GM18505 (cell line): Measurements from ENCODE around the gene KLHL29.

Experiments used
- ATAC-seq: cut with Tn5 transposase; IDR thresholded peaks from one replicate; pipeline ENCODE4 v1.9.1; 2021; ENCODE audit not compliant: unreplicated experiment
- POLR2A ChIP-seq: IDR thresholded peaks from 4 replicates; pipeline ENCODE4 v1.6.1; 2011; ENCODE audit warnings: borderline replicate concordance; ENCODE audit not compliant: insufficient read depth, insufficient read length; ENCODE audit errors: extremely low read depth

The KLHL29 gene

DNA sequence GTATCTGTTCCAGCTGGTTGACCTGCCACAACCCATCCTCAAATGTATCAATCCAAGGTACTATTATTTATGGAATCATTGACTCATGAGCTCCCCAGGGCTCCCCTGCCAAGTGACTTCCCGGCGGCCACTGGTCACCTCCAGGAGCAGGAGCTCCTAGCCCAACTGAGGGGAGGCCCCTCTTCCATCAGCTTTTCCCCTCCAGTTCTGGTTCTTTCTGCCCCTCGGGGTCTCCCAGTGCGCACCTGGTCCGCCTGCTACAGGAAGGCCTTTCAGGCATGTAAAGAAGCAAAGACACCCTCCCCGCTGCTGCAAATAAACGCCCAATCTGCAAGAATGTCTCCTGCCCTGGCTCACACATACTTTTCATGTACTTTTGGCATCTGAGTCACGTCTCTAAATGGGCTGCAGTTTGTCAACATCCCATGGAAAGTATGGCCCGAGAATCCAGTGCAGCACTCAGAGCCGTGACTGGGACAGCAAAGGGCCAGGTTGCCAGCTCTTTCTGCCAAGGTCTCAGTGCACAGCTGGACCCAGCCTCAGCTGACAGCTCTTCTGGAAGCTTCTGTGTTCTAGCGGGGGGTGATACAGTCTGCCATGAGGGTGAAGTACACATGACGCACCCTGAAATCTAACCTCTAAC, 41.4 kb downstream of the KLHL29 start:
- no peak for ATAC-seq
- no peak for TF ChIP-seq POLR2A

DNA sequence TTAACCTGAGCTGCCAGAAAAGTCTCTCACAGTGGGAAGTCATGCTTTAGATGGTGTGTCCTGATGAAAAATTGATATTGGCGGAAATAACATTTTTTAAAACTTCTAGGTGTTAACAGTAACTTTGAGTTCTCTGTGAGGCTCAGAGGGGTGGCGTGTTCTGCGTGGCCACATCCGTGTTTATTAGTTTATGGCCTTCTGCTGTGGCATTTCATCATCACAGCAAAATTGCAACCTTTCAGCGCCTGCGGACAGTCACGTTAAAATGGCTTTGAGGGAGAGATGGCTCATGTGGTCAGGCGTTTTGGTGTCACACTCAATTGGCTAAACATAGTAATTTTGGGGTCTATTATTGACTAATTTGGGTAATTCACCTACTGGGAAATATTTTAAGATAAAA, 42.4 kb downstream of the KLHL29 start:
- no peak for ATAC-seq
- no peak for TF ChIP-seq POLR2A

DNA sequence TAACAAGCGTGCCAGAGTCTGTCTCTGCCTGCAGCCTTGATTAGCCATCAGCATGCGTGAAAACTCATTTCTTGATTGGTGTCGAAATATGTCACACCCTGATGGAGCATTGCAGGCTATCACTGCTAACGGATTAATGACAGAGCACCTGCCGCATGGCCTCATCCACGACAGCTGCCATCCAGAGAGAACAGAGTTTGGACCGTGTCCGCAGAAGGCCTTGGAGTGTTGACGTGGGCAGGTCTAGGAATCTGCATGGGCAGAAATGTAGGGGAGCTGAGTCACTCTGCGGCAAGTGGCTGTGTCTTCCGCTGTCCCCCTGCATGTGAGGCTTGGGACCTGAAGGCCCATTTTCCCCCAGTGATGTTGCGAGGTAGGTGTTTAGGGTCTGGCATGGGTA, 43.0 kb downstream of the KLHL29 start:
- TF ChIP-seq POLR2A: no peak
- no peak for ATAC-seq

DNA sequence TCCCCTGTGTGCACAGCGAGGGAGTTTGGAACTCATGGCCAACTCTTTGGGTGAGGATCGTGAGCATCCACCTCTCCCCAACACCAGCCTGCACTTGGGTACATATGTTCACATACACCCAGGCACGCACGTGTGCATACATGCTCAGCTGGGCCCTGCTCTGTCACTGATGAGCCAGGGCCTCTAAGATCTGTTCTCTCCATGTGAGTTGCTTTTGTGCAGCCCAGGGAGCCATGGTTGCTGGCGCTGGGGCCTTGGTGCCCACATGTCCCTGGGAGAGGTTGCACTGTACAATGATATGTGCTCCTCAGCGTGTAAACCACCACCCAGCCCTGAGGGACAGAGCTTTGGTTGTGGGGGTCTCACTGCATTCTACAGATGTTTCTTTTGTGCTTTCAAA, 44.1 kb downstream of the KLHL29 start:
- ATAC-seq: no peak
- TF ChIP-seq POLR2A: no peak

DNA sequence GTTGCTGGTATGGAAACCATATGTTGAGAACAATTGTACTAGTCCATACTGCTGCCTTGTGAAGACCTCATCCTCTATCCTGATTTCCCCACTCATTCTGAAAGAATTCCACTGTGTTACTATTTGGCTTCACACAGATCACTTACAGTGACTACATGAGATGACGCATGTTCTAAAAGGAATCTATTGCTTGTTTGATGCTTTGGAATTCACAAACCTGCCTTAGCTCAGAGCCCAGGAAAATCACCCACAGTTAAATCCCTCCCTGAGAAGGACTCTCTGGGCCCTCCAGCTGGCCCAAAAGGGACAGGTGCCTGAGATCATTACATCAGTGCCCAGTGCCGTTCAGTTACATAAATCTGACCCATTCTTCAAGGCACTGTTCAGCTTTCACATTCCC, 45.3 kb downstream of the KLHL29 start:
- no peak for ATAC-seq
- TF ChIP-seq POLR2A: no peak

DNA sequence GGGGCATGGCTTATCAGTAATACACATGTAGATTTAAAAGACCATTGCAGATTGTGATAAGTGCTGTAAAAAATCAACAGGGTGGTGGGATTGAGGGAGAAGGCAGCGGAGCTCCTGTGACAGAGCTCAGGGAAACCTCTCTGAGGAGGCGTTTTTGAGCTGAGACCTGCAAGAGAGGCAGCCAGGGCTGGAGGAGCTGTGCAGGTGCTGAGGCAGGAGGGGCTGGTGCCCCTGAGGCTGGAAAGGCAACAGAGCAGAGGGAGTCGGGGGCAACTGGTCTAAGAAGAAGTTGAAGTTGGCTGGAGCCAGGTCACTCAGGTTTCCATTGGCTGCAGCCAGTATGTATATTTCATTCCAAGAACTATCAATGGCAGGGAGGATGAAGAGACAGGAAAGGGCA, 47.6 kb downstream of the KLHL29 start:
- TF ChIP-seq POLR2A: no peak
- no peak for ATAC-seq

DNA sequence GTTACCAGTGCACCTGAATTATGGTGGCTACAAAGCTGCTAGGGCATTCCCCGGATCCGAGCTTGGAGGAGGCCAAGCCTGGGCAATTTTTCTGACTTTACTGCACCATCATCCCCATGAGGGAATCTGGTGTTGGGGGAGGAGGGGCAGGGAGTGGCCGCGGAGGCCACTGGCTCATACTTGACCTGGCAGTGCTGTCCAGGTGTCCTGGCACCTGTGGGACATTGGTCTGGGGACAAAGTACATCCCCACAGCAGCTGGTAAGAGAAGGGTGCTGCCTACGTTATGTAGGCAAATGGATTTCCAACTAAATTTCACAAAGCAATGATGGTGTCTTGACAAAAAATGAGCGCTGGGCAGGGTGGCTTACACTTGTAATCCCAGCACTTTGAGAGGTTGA, 48.3 kb downstream of the KLHL29 start:
- no peak for ATAC-seq
- no peak for TF ChIP-seq POLR2A

DNA sequence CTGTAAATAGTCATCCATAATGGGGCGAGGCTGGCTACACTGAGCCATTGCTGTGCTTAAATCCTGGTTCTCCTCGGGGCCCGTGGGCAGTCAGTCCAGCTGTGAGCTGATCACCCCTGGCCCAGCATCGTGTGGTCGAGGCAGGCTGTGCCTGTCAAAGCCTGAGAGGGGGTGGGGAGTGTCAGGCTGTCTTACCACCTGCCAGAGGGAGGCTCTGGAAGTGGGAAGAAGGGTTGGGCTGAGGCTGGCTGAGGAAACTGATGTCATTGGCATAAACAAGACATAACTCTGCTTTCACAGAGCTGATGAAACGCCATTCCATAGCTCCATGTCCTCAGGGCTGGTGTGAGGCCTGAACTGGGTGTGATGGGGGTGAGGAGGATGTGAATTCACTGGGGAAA, 49.7 kb downstream of the KLHL29 start:
- TF ChIP-seq POLR2A: no peak
- no peak for ATAC-seq

DNA sequence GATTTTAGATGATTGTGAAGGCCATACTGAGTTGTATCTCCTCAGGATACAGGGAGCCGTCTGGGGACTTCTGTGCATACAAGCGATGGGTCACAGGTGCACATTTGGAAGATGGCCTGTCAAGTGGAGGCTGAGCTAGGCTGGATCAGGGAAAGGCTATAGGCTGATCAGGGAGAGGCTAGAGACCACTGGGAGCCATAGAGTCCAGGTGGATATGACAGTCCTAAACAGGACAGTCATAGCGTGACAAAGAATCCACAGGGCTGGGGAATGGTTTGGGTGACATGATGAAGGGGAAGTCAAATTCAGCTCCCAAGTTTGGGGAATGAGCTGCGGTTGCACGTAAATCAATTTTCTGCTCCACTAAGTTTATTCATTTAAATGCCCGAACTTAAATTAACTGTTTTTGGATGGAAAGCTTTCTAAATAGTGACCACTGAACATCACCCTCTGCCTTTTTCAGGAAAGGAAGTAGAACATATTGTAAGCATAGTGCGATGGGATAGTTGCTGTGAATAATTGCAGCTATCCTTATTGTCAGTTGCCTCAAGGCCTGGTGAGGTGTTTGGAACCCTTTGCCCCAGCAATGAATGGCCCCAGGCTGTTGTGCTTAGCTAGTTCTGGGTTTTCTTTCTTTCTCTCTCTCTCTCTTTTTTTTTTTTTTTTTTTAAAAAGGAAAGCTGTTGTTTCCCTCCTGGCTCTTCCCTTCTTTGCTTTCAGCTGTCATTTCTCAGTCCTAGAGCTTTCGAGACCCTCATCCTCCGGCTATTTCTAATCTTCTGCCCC, 50.5 kb downstream of the KLHL29 start:
- ATAC-seq: no peak
- TF ChIP-seq POLR2A: no peak

DNA sequence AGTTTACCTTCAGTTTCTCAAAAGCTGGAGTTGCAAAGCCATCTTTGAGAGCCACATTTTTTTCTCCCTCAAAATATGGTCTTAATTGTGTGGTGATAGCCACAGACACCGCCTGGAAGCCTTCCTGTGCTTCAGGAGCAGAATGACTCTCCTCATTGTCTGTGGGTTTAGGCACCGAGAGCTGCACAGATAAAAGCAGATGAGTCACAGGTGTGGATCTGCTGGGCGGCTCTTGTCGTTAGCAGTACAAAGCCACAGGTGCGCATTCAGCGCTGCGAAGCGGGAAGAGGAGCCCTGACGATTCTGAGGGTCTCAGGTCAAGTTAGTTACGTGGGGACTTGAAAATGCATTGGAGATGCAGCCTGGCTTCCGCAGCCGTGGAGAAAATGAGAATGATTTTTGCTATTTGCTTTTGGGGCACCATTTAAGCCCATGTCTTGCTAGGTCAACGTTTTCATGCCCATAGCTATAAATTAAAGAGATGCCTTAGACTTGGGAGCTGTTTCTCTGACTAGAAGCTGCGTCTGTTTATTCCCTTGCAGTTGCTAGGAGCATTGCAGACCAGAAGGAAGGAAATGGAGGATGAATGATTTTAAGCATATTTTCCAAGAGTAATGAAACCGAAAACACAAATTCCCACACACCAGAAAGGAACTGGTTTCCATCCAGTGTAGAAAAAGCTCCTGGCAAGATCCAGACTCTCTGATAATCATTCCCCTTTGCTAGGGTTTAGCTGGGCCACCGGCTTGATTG, 51.5 kb downstream of the KLHL29 start:
- TF ChIP-seq POLR2A: no peak
- no peak for ATAC-seq

DNA sequence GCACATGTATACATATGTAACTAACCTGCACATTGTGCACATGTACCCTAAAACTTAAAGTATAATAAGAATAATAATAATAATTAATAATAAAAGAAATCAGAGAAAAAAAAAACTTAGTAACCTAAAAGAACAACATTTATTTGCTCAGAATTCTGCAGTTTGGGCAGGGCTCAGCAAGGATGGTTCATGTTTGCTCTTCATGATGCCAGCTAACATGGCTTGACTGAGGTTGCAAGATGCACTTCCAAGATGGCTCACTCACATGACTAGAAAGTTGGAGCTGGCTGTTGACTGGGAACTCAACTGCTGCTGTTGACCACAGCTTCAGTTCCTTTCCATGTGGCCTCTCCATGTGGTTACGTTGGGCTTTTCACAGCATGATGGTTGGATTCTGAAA, 56.4 kb downstream of the KLHL29 start:
- TF ChIP-seq POLR2A: no peak
- ATAC-seq: no peak

DNA sequence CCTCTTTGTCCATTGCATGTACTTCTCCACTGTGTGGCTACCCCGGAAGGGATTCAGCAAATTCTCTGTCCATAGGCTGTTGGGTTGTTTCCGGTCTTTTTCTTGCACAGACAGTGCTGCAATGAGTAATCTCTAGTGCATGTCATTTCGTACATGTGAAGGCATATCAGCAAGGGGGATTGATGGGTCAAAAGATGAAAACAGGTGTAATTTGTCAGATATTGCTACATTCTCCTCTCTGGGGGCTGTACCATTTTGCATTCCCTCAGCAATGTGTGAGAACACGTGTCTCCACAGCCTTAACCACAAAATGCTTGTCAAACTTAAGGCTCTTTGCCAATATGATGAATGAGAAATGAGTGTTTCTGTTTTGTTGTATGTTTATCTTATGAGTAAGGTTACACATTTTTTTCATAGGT, 60.5 kb downstream of the KLHL29 start:
- no peak for ATAC-seq
- no peak for TF ChIP-seq POLR2A

DNA sequence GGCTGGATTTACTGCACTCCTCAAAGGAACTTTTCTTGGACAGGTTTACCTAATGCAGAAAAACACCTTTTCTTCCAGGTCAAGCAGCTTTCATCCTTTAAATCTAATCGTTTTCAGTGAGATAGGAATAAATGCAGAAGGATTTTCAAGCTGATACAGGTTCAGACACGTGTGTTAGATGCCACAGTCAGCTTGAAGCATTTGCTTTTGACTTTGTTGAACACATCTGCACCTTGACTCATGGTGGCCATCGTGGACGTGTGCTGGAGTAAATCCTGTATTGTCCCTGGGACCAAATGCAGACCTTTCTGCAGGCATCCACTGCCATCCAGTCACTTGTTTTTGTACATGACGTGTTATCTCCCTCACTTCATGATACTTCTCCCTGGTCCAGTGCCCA, 61.9 kb downstream of the KLHL29 start:
- ATAC-seq: no peak

DNA sequence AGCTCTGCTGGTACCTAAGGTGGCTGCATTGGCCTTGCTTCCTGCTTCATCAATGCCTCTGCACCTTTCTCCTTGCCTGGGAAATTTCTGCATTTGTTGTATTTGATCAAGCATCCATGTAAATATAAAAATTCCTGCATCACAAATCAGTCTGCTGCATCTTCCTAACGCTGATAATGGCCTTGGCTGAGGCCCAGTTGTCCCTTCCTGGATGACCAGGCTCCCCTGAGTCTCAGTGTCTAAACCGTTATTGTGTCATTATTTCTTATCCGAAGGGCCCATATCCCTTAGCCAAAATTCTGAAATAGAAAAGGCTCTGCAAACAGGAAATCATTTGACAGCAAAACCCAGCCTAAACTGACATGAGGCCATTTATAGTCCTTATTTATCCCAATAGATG, 62.4 kb downstream of the KLHL29 start:
- no peak for ATAC-seq

More for the DNA sequence above, 61.9 kb downstream of the KLHL29 start:
- no peak for TF ChIP-seq POLR2A

More for the DNA sequence above, 62.4 kb downstream of the KLHL29 start:
- no peak for TF ChIP-seq POLR2A
